GM23338 (cell line): ENCODE measurements around the gene HPS5. TPM values are rescaled to one million over a fixed set of nuclear protein-coding genes. Genes with fewer than 3 reads are reported as not detected.

Source experiments
- ATAC-seq: fragments of 200-7000 bp; cut with Tn5 transposase; 3 replicates; pipeline ENCODE4 v1.9.1; 2020
- DNase-seq: peaks from one replicate; pipeline ENCODE4 v3.0.0-alpha.2; 2015; ENCODE audit warnings: low spot score
- H2AFZ ChIP-seq: fragments of 200-600 bp; sonication (generic); 2 replicates; pipeline ENCODE4 v1.8.0; 2016; ENCODE audit warnings: antibody characterized with exemption, mild to moderate bottlenecking, moderate library complexity
- H3F3A ChIP-seq: fragments of 200-600 bp; sonication (generic); replicated peaks from 2 replicates; pipeline ENCODE4 v1.8.0; 2017; ENCODE audit warnings: antibody characterized with exemption, mixed run types, low read depth
- H3K27ac ChIP-seq: fragments of 200-600 bp; sonication (generic); 2 replicates; pipeline ENCODE4 v1.6.1; 2016; ENCODE audit warnings: low read depth
- H3K27me3 ChIP-seq: fragments of 200-600 bp; sonication (generic); 2 replicates; pipeline ENCODE4 v1.8.0; 2016; ENCODE audit warnings: mild to moderate bottlenecking, mixed run types, moderate library complexity; ENCODE audit not compliant: insufficient read depth
- H3K36me3 ChIP-seq: fragments of 200-600 bp; sonication (generic); 2 replicates; pipeline ENCODE4 v1.8.0; 2016; ENCODE audit warnings: mild to moderate bottlenecking; ENCODE audit not compliant: insufficient read depth
- H3K4me1 ChIP-seq: fragments of 200-600 bp; sonication (generic); 2 replicates; pipeline ENCODE4 v1.8.0; 2016; ENCODE audit warnings: mild to moderate bottlenecking, moderate library complexity; ENCODE audit not compliant: insufficient read depth
- H3K4me2 ChIP-seq: fragments of 200-600 bp; sonication (generic); 2 replicates; pipeline ENCODE4 v1.7.1; 2017; ENCODE audit warnings: mixed run types
- H3K4me3 ChIP-seq: fragments of 200-600 bp; sonication (generic); 2 replicates; pipeline ENCODE4 v1.6.1; 2016; ENCODE audit warnings: mixed run types
- H3K79me2 ChIP-seq: fragments of 200-600 bp; sonication (generic); replicated peaks from 2 replicates; pipeline ENCODE4 v1.8.0; 2017; ENCODE audit warnings: mild to moderate bottlenecking; ENCODE audit not compliant: insufficient read depth
- H3K9me2 ChIP-seq: fragments of 200-600 bp; sonication (generic); 2 replicates; pipeline ENCODE4 v1.8.0; 2017; ENCODE audit not compliant: insufficient read depth
- H4K20me1 ChIP-seq: fragments of 200-600 bp; sonication (generic); replicated peaks from 2 replicates; pipeline ENCODE4 v1.8.0; 2017; ENCODE audit warnings: mild to moderate bottlenecking; ENCODE audit not compliant: insufficient read depth
- H3K27ac Mint-ChIP-seq: 2 replicates; pipeline ENCODE4 v1.8.0; 2020; ENCODE audit warnings: inconsistent platforms, mild to moderate bottlenecking, moderate library complexity, mixed read lengths
- H3K27me3 Mint-ChIP-seq: 3 replicates; pipeline ENCODE4 v1.8.0; 2022; ENCODE audit warnings: low read depth, mild to moderate bottlenecking, moderate library complexity, mixed read lengths, inconsistent platforms; ENCODE audit not compliant: insufficient read depth, poor library complexity
- H3K36me3 Mint-ChIP-seq: 3 replicates; pipeline ENCODE4 v1.8.0; 2021; ENCODE audit warnings: low read depth, mild to moderate bottlenecking, inconsistent platforms, moderate library complexity, mixed read lengths
- H3K4me1 Mint-ChIP-seq: 3 replicates; pipeline ENCODE4 v1.8.0; 2020; ENCODE audit warnings: mild to moderate bottlenecking, inconsistent platforms, mixed read lengths
- H3K4me3 Mint-ChIP-seq: 3 replicates; pipeline ENCODE4 v1.8.0; 2021; ENCODE audit warnings: moderate library complexity, mild to moderate bottlenecking, inconsistent platforms, mixed read lengths
- H3K9me3 Mint-ChIP-seq: 3 replicates; pipeline ENCODE4 v1.8.0; 2020; ENCODE audit warnings: moderate library complexity, mild to moderate bottlenecking, inconsistent platforms, mixed read lengths
- CREB1 ChIP-seq: fragments of 250-450 bp; sonication (Bioruptor Pico); IDR thresholded peaks from 2 replicates; pipeline ENCODE4 v1.5.0; 2020; ENCODE audit warnings: low read depth, mild to moderate bottlenecking, moderate library complexity
- EZH2 ChIP-seq: fragments of 200-600 bp; sonication (generic); IDR thresholded peaks from one replicate; pipeline ENCODE4 v1.8.0; 2017; ENCODE audit warnings: antibody characterized with exemption, mild to moderate bottlenecking, low read depth; ENCODE audit not compliant: unreplicated experiment
- JUNB ChIP-seq: IDR thresholded peaks from one replicate; pipeline ENCODE4 v1.6.1; 2016; ENCODE audit warnings: antibody characterized with exemption; ENCODE audit not compliant: unreplicated experiment
- POLR2AphosphoS5 ChIP-seq: IDR thresholded peaks from 2 replicates; pipeline ENCODE4 v1.6.1; 2016; ENCODE audit warnings: antibody characterized with exemption, low read depth
- STAT1 ChIP-seq: IDR thresholded peaks from one replicate; pipeline ENCODE4 v1.6.1; 2016; ENCODE audit warnings: antibody characterized with exemption; ENCODE audit not compliant: unreplicated experiment
- ZNF331 ChIP-seq: fragments of 250-450 bp; sonication (Bioruptor Pico); IDR thresholded peaks from 2 replicates; pipeline ENCODE4 v1.5.0; 2020; ENCODE audit warnings: low read depth, mild to moderate bottlenecking, moderate library complexity
- ZNF462 ChIP-seq: fragments of 250-450 bp; sonication (Bioruptor Pico); IDR thresholded peaks from 2 replicates; pipeline ENCODE4 v1.5.0; 2020; ENCODE audit warnings: mild to moderate bottlenecking, moderate library complexity
- polyA plus RNA-seq: library from polyadenylated mRNA; unstranded; fragments of >200 nt; fragmentation: Nextera tagmentation; extraction: Ambion mirVana; gene quantifications from 2 replicates; pipeline ENCODE4 v1.2.1, GENCODE V29; 2016
- total RNA-seq: library from RNA; depleted of rRNA; stranded (reverse); fragments of >200 nt; shearing (Covaris generic); gene quantifications from 2 replicates; pipeline ENCODE4 v1.2.3, GENCODE V29; 2014
- TF ChIP-seq, protein P1 (sequence below), 2 experiments: fragments of 200-600 bp in 1 of 2; sonication (generic) in 1 of 2; conservative IDR thresholded peaks; 2 replicates each; pipeline versions ENCODE4 v1.5.1 to v1.6.1; 2016 to 2017; ENCODE audit warnings: antibody characterized with exemption in 2 of 2, low read depth in 2 of 2, mild to moderate bottlenecking in 2 of 2, moderate library complexity in 1 of 2
- TF ChIP-seq, protein P2 (sequence below): IDR thresholded peaks from one replicate; pipeline ENCODE4 v1.6.1; 2018; ENCODE audit warnings: antibody characterized with exemption; ENCODE audit not compliant: unreplicated experiment

Gene HPS5
- total and polyA plus RNA-seq, 2 experiments from 2014 or later: 11.5 to 18.6 TPM

- no peaks in the 10 kb centered on the region for H3K4me1 Mint-ChIP-seq
- no peak for ATAC-seq
- no peaks in the 10 kb centered on the region for H3K27me3 Mint-ChIP-seq
- Histone ChIP-seq H3K9me2 (no peaks in the 10 kb centered on the region), H3K36me3 (peaks cover 33% of the 10 kb centered on the region), H3F3A (no peaks in the 10 kb centered on the region), H3K27me3 (no peaks in the 10 kb centered on the region), H3K4me1 (no peaks in the 10 kb centered on the region), H3K4me3 (no peak overlapping the region), H3K79me2 (no peaks in the 10 kb centered on the region), H3K4me2 (no peak overlapping the region), H4K20me1 (peaks cover 5% of the 10 kb centered on the region; the same call in 1 of the 2 replicates), H3K27ac (no peak overlapping the region), H2AFZ (no peak overlapping the region)
- H3K4me3 Mint-ChIP-seq: no peak overlapping the region
- DNase-seq: no peak
- TF ChIP-seq CREB1 (CRISPR knock-in tag): no peak
- TF ChIP-seq ZNF462 (CRISPR knock-in tag): no peak
- H3K27ac Mint-ChIP-seq: no peak overlapping the region
- no peaks in the 10 kb centered on the region for H3K9me3 Mint-ChIP-seq
- peaks cover 40% of the 10 kb centered on the region for H3K36me3 Mint-ChIP-seq
These were observed 42.6 kb upstream of the HPS5 start for GRCh38 chr11:18364495-18365073.

DNA sequence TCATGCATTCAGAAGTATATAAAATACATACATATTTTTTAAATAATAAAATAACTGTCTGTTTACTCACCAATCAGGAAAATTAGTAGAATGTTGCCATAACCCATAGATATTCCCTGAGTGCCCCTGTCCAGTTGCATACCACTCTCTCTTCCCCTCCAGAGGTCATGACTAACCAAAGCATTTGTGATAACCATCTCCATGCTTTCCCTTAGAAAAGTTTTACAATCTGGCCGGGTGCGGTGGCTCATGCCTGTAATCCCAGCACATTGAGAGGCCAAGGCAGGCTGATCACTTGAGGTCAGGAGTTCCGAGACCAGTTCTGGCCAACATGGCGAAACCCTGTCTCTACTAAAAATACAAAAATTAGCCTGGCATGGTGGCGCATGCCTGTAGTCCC lies 39.2 kb upstream of the HPS5 start:
- Mint-ChIP-seq H3K9me3 (no peaks in the 10 kb centered on the region), H3K4me1 (no peaks in the 10 kb centered on the region), H3K27ac (no peak overlapping the region), H3K36me3 (peaks cover 44% of the 10 kb centered on the region), H3K4me3 (no peak overlapping the region), H3K27me3 (no peaks in the 10 kb centered on the region)
- H3K4me1 ChIP-seq: no peaks in the 10 kb centered on the region
- H3K4me2 ChIP-seq: no peak overlapping the region
- H3K9me2 ChIP-seq: no peaks in the 10 kb centered on the region
- no peaks in the 10 kb centered on the region for H3K79me2 ChIP-seq
- no peaks in the 10 kb centered on the region for H3F3A ChIP-seq
- 0 out of 2 replicates have a peak, but pooled peaks cover 5% of the 10 kb centered on the region for H4K20me1 ChIP-seq
- H3K4me3 ChIP-seq: no peak overlapping the region
- H3K36me3 ChIP-seq: peaks cover 40% of the 10 kb centered on the region
- H2AFZ ChIP-seq: no peak overlapping the region
- H3K27me3 ChIP-seq: no peaks in the 10 kb centered on the region
- H3K27ac ChIP-seq: no peak overlapping the region
- ATAC-seq (no peak), DNase-seq (no peak)
- TF ChIP-seq JUNB (no peak), STAT1 (no peak), POLR2AphosphoS5 (no peak), ZNF331 (no peak), EZH2 (no peak)
- TF ChIP-seq, protein P1, sequence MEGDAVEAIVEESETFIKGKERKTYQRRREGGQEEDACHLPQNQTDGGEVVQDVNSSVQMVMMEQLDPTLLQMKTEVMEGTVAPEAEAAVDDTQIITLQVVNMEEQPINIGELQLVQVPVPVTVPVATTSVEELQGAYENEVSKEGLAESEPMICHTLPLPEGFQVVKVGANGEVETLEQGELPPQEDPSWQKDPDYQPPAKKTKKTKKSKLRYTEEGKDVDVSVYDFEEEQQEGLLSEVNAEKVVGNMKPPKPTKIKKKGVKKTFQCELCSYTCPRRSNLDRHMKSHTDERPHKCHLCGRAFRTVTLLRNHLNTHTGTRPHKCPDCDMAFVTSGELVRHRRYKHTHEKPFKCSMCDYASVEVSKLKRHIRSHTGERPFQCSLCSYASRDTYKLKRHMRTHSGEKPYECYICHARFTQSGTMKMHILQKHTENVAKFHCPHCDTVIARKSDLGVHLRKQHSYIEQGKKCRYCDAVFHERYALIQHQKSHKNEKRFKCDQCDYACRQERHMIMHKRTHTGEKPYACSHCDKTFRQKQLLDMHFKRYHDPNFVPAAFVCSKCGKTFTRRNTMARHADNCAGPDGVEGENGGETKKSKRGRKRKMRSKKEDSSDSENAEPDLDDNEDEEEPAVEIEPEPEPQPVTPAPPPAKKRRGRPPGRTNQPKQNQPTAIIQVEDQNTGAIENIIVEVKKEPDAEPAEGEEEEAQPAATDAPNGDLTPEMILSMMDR (conservative IDR thresholded peaks at IDR 0.05; ENCODE audit: low read depth in 2 of 2): no peak
- TF ChIP-seq, protein P2, sequence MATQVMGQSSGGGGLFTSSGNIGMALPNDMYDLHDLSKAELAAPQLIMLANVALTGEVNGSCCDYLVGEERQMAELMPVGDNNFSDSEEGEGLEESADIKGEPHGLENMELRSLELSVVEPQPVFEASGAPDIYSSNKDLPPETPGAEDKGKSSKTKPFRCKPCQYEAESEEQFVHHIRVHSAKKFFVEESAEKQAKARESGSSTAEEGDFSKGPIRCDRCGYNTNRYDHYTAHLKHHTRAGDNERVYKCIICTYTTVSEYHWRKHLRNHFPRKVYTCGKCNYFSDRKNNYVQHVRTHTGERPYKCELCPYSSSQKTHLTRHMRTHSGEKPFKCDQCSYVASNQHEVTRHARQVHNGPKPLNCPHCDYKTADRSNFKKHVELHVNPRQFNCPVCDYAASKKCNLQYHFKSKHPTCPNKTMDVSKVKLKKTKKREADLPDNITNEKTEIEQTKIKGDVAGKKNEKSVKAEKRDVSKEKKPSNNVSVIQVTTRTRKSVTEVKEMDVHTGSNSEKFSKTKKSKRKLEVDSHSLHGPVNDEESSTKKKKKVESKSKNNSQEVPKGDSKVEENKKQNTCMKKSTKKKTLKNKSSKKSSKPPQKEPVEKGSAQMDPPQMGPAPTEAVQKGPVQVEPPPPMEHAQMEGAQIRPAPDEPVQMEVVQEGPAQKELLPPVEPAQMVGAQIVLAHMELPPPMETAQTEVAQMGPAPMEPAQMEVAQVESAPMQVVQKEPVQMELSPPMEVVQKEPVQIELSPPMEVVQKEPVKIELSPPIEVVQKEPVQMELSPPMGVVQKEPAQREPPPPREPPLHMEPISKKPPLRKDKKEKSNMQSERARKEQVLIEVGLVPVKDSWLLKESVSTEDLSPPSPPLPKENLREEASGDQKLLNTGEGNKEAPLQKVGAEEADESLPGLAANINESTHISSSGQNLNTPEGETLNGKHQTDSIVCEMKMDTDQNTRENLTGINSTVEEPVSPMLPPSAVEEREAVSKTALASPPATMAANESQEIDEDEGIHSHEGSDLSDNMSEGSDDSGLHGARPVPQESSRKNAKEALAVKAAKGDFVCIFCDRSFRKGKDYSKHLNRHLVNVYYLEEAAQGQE: no peak
